H9 (cell line): ENCODE results near the gene PRR23E. TPM values are rescaled to one million over a fixed set of nuclear protein-coding genes. Genes with fewer than 3 reads are reported as not detected.

Source experiments
- DNase-seq: peaks from one replicate; pipeline ENCODE4 v3.0.0-alpha.2; 2017
- H2AFZ ChIP-seq: one replicate; pipeline ENCODE4 v1.6.1; 2013; ENCODE audit warnings: mild to moderate bottlenecking, low read length, control low read depth, moderate library complexity
- H2AK5ac ChIP-seq: 2 replicates; pipeline ENCODE4 v1.6.1; 2013; ENCODE audit warnings: low read length, control low read depth, mixed read lengths; ENCODE audit not compliant: insufficient read length
- H2BK120ac ChIP-seq: one replicate; pipeline ENCODE4 v1.6.1; 2013; ENCODE audit warnings: low read depth, mild to moderate bottlenecking, low read length, control low read depth, inconsistent platforms; ENCODE audit not compliant: poor library complexity, severe bottlenecking
- H2BK12ac ChIP-seq: 2 replicates; pipeline ENCODE4 v1.6.1; 2013; ENCODE audit warnings: low read length, control low read depth, mixed read lengths, low read depth; ENCODE audit not compliant: insufficient read length
- H2BK15ac ChIP-seq: 2 replicates; pipeline ENCODE4 v1.6.1; 2013; ENCODE audit warnings: low read depth, low read length, control low read depth
- H2BK20ac ChIP-seq: one replicate; pipeline ENCODE4 v1.6.1; 2013; ENCODE audit warnings: low read depth, mild to moderate bottlenecking, low read length, control low read depth, inconsistent platforms; ENCODE audit not compliant: poor library complexity, severe bottlenecking
- H2BK5ac ChIP-seq: 2 replicates; pipeline ENCODE4 v1.6.1; 2013; ENCODE audit warnings: low read length, control low read depth, mixed read lengths; ENCODE audit not compliant: insufficient read length
- H3K14ac ChIP-seq: 2 replicates; pipeline ENCODE4 v1.6.1; 2013; ENCODE audit warnings: low read length, control low read depth; ENCODE audit not compliant: insufficient read depth
- H3K18ac ChIP-seq: 2 replicates; pipeline ENCODE4 v1.6.1; 2013; ENCODE audit warnings: low read depth, mild to moderate bottlenecking, mixed read lengths, low read length, control low read depth; ENCODE audit not compliant: insufficient read length
- H3K23ac ChIP-seq: 2 replicates; pipeline ENCODE4 v1.6.1; 2013; ENCODE audit warnings: low read length, control low read depth, mixed read lengths, low read depth; ENCODE audit not compliant: insufficient read length
- H3K23me2 ChIP-seq: 2 replicates; pipeline ENCODE4 v1.6.1; 2013; ENCODE audit warnings: low read depth, mild to moderate bottlenecking, mixed read lengths, low read length, control low read depth; ENCODE audit not compliant: insufficient read length, poor library complexity, severe bottlenecking
- H3K27ac ChIP-seq: 2 replicates; pipeline ENCODE4 v1.5.1; 2013; ENCODE audit warnings: low read length, control low read depth, mixed read lengths, low read depth; ENCODE audit not compliant: insufficient read length
- H3K27me3 ChIP-seq: 2 replicates; pipeline ENCODE4 v1.6.1; 2013; ENCODE audit warnings: low read length, control low read depth, inconsistent platforms; ENCODE audit not compliant: insufficient read depth
- H3K4ac ChIP-seq: 2 replicates; pipeline ENCODE4 v1.6.1; 2013; ENCODE audit warnings: low read depth, mild to moderate bottlenecking, control low read depth, inconsistent platforms, low read length, moderate library complexity
- H3K4me1 ChIP-seq: 2 replicates; pipeline ENCODE4 v1.6.1; 2013; ENCODE audit warnings: low read length, control low read depth, inconsistent platforms; ENCODE audit not compliant: insufficient read depth
- H3K4me2 ChIP-seq: 2 replicates; pipeline ENCODE4 v1.6.1; 2013; ENCODE audit warnings: low read length, control low read depth, mixed read lengths; ENCODE audit not compliant: insufficient read length, insufficient read depth
- H3K56ac ChIP-seq: 2 replicates; pipeline ENCODE4 v1.6.1; 2013; ENCODE audit warnings: low read depth, mild to moderate bottlenecking, mixed read lengths, low read length, control low read depth; ENCODE audit not compliant: insufficient read length
- H3K79me1 ChIP-seq: 2 replicates; pipeline ENCODE4 v1.6.1; 2013; ENCODE audit warnings: low read depth, mild to moderate bottlenecking, moderate library complexity, low read length, control low read depth, inconsistent platforms; ENCODE audit not compliant: insufficient read depth, poor library complexity, severe bottlenecking
- H3K79me2 ChIP-seq: 2 replicates; pipeline ENCODE4 v1.6.1; 2013; ENCODE audit warnings: low read length, control low read depth, inconsistent platforms; ENCODE audit not compliant: insufficient read depth
- H3K9ac ChIP-seq: 2 replicates; pipeline ENCODE4 v1.6.1; 2013; ENCODE audit warnings: low read length, control low read depth, mixed read lengths; ENCODE audit not compliant: insufficient read length; ENCODE audit errors: extremely low read depth
- H3K9me3 ChIP-seq: one replicate; pipeline ENCODE4 v1.6.1; 2013; ENCODE audit warnings: low read depth, low read length, inconsistent platforms; ENCODE audit not compliant: control insufficient read depth
- H3T11ph ChIP-seq: one replicate; pipeline ENCODE4 v1.6.1; 2013; ENCODE audit warnings: mild to moderate bottlenecking, low read length, control low read depth, inconsistent platforms
- H4K20me1 ChIP-seq: one replicate; pipeline ENCODE4 v1.6.1; 2013; ENCODE audit not compliant: control insufficient read depth, insufficient read length, insufficient read depth
- H4K5ac ChIP-seq: 2 replicates; pipeline ENCODE4 v1.6.1; 2013; ENCODE audit warnings: low read depth, mild to moderate bottlenecking, mixed read lengths, low read length, control low read depth; ENCODE audit not compliant: insufficient read length
- H4K8ac ChIP-seq: replicated peaks from 2 replicates; pipeline ENCODE4 v1.6.1; 2013; ENCODE audit warnings: low read length, control low read depth, mixed read lengths, low read depth; ENCODE audit not compliant: insufficient read length
- H4K91ac ChIP-seq: 2 replicates; pipeline ENCODE4 v1.6.1; 2013; ENCODE audit warnings: low read depth, mild to moderate bottlenecking, moderate library complexity, mixed read lengths, low read length, control low read depth; ENCODE audit not compliant: insufficient read length
- H3K27ac Mint-ChIP-seq, 3 experiments: 2 replicates in 2 of 3; 3 replicates in 1 of 3; pipeline ENCODE4 v1.8.0; 2020 to 2021; ENCODE audit warnings: mixed read lengths in 3 of 3, mild to moderate bottlenecking in 1 of 3, moderate library complexity in 1 of 3
- H3K27me3 Mint-ChIP-seq: 2 replicates; pipeline ENCODE4 v1.8.0; 2021; ENCODE audit warnings: low read depth, mild to moderate bottlenecking, moderate library complexity, mixed read lengths
- H3K36me3 Mint-ChIP-seq, 3 experiments: 2 replicates in 2 of 3; 3 replicates in 1 of 3; pipeline ENCODE4 v1.8.0; 2020 to 2021; ENCODE audit warnings: low read depth in 3 of 3, mixed read lengths in 3 of 3; ENCODE audit not compliant: insufficient read depth in 1 of 3
- H3K4me1 Mint-ChIP-seq, 2 experiments: 2 replicates each; pipeline ENCODE4 v1.8.0; 2020; ENCODE audit warnings: mixed read lengths in 2 of 2
- H3K4me3 Mint-ChIP-seq, 2 experiments: 2 replicates in 1 of 2; 3 replicates in 1 of 2; pipeline ENCODE4 v1.8.0; 2020 to 2021; ENCODE audit warnings: mild to moderate bottlenecking in 2 of 2, mixed read lengths in 2 of 2, moderate library complexity in 1 of 2
- H3K9me3 Mint-ChIP-seq, 2 experiments: 2 replicates in 1 of 2; 3 replicates in 1 of 2; pipeline ENCODE4 v1.8.0; 2020; ENCODE audit warnings: mild to moderate bottlenecking in 2 of 2, mixed read lengths in 2 of 2, moderate library complexity in 1 of 2
- WGBS: extraction: QIAGEN DNeasy Blood & Tissue Kit; methylation state at CpG from one replicate; pipeline ENCODE4 v1.1.7; 2013; ENCODE audit warnings: missing lambda C conversion rate, low lambda C conversion rate, mixed read lengths; ENCODE audit not compliant: insufficient read length; ENCODE audit errors: extremely low coverage; 5-methylcytosine and 5-hydroxymethylcytosine counted together
- total RNA-seq: library from RNA; stranded (reverse); gene quantifications from 2 replicates; pipeline ENCODE4 v1.2.1, GENCODE V29; 2021
- TF ChIP-seq, protein P1 (sequence below): fragments of 200-600 bp; sonication (generic); conservative IDR thresholded peaks from 3 replicates; pipeline ENCODE4 v1.8.0; 2021; ENCODE audit warnings: antibody characterized with exemption, mild to moderate bottlenecking

The PRR23E gene
- total RNA-seq, 1 experiment from 2014 or later: not detected

DNA sequence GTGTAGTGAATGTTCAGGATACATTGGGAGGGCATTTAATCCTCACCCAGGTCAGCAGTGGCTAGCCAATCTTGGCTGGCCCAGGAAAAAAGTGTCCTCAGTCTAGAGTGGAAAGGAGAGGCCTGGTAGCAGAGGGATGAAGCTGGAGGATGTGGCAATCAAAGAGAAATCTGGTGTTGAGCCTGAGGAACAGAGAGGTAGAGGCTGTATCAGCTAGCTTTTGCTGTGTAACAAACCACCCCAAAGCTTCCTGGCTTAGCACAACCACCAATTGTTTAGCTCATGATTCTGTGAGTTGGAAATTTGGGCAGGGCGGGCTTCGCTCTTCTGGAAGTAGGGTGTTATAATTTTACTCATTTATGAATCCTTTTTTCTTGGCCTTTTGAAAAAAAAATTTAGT is 49.8 kb upstream of the PRR23E start:
- DNase-seq: peak; percentile 1
- Histone ChIP-seq H3K9me3 (no peaks in the 10 kb centered on the region), H2AFZ (no peak overlapping the region), H3K56ac (no peak overlapping the region), H4K20me1 (no peaks in the 10 kb centered on the region), H3K27me3 (no peaks in the 10 kb centered on the region), H3K79me1 (no peaks in the 10 kb centered on the region), H2BK15ac (no peak overlapping the region), H3K4me2 (no peak overlapping the region), H4K5ac (no peak overlapping the region), H3K23ac (no peak overlapping the region), H2BK12ac (no peak overlapping the region), H4K8ac (no peak overlapping the region), H3K4me1 (no peaks in the 10 kb centered on the region), H4K91ac (no peak overlapping the region), H3K18ac (no peak overlapping the region), H3K9ac (no peak overlapping the region), H3K4ac (no peak overlapping the region), H2AK5ac (no peak overlapping the region), H3K79me2 (no peaks in the 10 kb centered on the region), H2BK20ac (no peak overlapping the region), H3K23me2 (no peaks in the 10 kb centered on the region), H2BK120ac (no peak overlapping the region), H3K27ac (no peak overlapping the region), H3K14ac (no peak overlapping the region), H3T11ph (no peak overlapping the region), H2BK5ac (no peak overlapping the region)
- Mint-ChIP-seq H3K27ac (no peak overlapping the region), H3K9me3 (peaks cover 4 to 5% of the 10 kb centered on the region in 2 experiments; a peak in 4 of 5 replicates), H3K27me3 (peaks cover 2% of the 10 kb centered on the region), H3K36me3 (peaks cover 2 to 7% (median 4%) of the 10 kb centered on the region in 3 experiments; a peak in 5 of 7 replicates), H3K4me1 (peaks cover 3 to 11% of the 10 kb centered on the region in 2 experiments), H3K4me3 (no peak overlapping the region)
- WGBS: no CpG with 5 or more reads among the region's 2 CpGs
- TF ChIP-seq, protein P1, sequence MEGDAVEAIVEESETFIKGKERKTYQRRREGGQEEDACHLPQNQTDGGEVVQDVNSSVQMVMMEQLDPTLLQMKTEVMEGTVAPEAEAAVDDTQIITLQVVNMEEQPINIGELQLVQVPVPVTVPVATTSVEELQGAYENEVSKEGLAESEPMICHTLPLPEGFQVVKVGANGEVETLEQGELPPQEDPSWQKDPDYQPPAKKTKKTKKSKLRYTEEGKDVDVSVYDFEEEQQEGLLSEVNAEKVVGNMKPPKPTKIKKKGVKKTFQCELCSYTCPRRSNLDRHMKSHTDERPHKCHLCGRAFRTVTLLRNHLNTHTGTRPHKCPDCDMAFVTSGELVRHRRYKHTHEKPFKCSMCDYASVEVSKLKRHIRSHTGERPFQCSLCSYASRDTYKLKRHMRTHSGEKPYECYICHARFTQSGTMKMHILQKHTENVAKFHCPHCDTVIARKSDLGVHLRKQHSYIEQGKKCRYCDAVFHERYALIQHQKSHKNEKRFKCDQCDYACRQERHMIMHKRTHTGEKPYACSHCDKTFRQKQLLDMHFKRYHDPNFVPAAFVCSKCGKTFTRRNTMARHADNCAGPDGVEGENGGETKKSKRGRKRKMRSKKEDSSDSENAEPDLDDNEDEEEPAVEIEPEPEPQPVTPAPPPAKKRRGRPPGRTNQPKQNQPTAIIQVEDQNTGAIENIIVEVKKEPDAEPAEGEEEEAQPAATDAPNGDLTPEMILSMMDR: no peak
